Pancreas (tissue), 10 donors: ENCODE measurements around the gene TRAF2. TPM values are rescaled to one million over a fixed set of nuclear protein-coding genes. Genes with fewer than 3 reads are reported as not detected.
A peak's percentile ranks its signal among the peaks of the same experiment; 100 is the strongest.

Source experiments
- ATAC-seq, 4 donors: fragments of 200-7000 bp; cut with Tn5 transposase; one replicate each; pipeline versions ENCODE4 v1.8.0 to v1.9.1; 2020; ENCODE audit warnings: mild to moderate bottlenecking in 4 of 4, moderate library complexity in 4 of 4
- DNase-seq, 6 donors: peaks; one replicate each; pipeline ENCODE4 v3.0.0-alpha.2; 2020
- FAIRE-seq: peaks from 2 replicates; lab custom pipeline; 2012; peaks lifted over from hg19 to GRCh38; lab: Jason Lieb, UNC
- H3K27ac ChIP-seq, 4 donors: fragments of 200-600 bp; sonication (generic); 1 replicate in 3 of 4; 2 replicates in 1 of 4; pipeline versions ENCODE4 v1.5.0 to v1.8.0; 2020
- H3K27me3 ChIP-seq, 4 donors: fragments of 200-600 bp; one replicate each; pipeline ENCODE4 v1.8.0; 2021
- H3K36me3 ChIP-seq, 3 donors: fragments of 200-600 bp; sonication (generic) in 1 of 3; one replicate each; pipeline versions ENCODE4 v1.5.0 to v1.8.0; 2020 to 2021
- H3K4me1 ChIP-seq, 3 donors: fragments of 200-600 bp; one replicate each; pipeline ENCODE4 v1.8.0; 2021
- H3K4me3 ChIP-seq, 4 donors: fragments of 200-600 bp; sonication (generic) in 2 of 4; one replicate each; pipeline versions ENCODE4 v1.5.0 to v1.8.0; 2020 to 2021
- H3K9me3 ChIP-seq, 4 donors: fragments of 200-600 bp; one replicate each; pipeline ENCODE4 v1.8.0; 2021
- CTCF ChIP-seq, 4 donors: fragments of 200-600 bp; sonication (generic) in 3 of 4; IDR thresholded peaks; one replicate each; pipeline versions ENCODE4 v1.5.0 to v1.8.0; 2021; ENCODE audit warnings: antibody characterized with exemption in 4 of 4
- WGBS, 2 donors: extraction: QIAGEN DNeasy Blood & Tissue Kit; methylation state at CpG; one replicate each; pipeline ENCODE4 v1.1.7; 2013; 5-methylcytosine and 5-hydroxymethylcytosine counted together
- intact Hi-C, 3 donors: fragments of 100-400 bp; cut with DNase I; formaldehyde crosslinking; loops; one replicate each; pipeline versions ENCODE4 v1.11.1 to v1.14.2; 2022
- polyA plus RNA-seq, 2 donors: library from polyadenylated mRNA; stranded (reverse); fragments of 200-250 nt; gene quantifications; one replicate each; pipeline ENCODE4 v1.2.3, GENCODE V29; 2013
- total RNA-seq, 6 donors: library from RNA; stranded (reverse); fragmentation: NEBNext Ultra II Directional in 4 of 6; extraction: Animal tissue kit (Norgen Biotek cat#: 25700) in 4 of 6; gene quantifications; one replicate each; pipeline versions ENCODE4 v1.2.1 to v1.2.4, GENCODE V29; 2021 to 2023
- donor health status: healthy with polysubstance abuse.
- donor health status: DM: no; HTN: no; CAD: no; lungs with moderate emphysema.
- donor health status: DM: no; HTN: no; CAD: no.
- donor health status: control.
- donor health status: control.
- donor health status: Bipolar disorder and iron deficiency.
- donor health status: DM: yes; HTN: yes; CAD: no.
- donor health status: DM: no; HTN: no; CAD: no.
- donor health status: DM: no; HTN: no; CAD: no.
- donor health status: DM: yes; HTN: yes; CAD: no.

The TRAF2 gene
- total and polyA plus RNA-seq, 8 donors: 4.8 to 14.4 (median 8.2) TPM

- WGBS, 2 donors: 8 to 11% methylated on average over 15 of the region's 15 CpGs
- Histone ChIP-seq H3K27ac (peak overlapping the region; percentile 67 to 94 (median 82)), H3K9me3 (no peaks in the 10 kb centered on the region), H3K4me1 (peaks cover 16 to 36% (median 24%) of the 10 kb centered on the region in 3 donors), H3K36me3 (no peaks in the 10 kb centered on the region), H3K4me3 (peak overlapping the region in 1 of 4 donors; percentile 7), H3K27me3 (no peaks in the 10 kb centered on the region)
- TF ChIP-seq CTCF (IDR thresholded peaks at IDR 0.05): no peak
- intact Hi-C loops: no loop called here
- FAIRE-seq (no peak), DNase-seq (peak; percentile 80 to 93 (median 85)), ATAC-seq (peak; percentile 85 to 92 (median 89))
Observed at GRCh38 chr9:136902259-136902821, 16.0 kb downstream of the TRAF2 start.

DNA sequence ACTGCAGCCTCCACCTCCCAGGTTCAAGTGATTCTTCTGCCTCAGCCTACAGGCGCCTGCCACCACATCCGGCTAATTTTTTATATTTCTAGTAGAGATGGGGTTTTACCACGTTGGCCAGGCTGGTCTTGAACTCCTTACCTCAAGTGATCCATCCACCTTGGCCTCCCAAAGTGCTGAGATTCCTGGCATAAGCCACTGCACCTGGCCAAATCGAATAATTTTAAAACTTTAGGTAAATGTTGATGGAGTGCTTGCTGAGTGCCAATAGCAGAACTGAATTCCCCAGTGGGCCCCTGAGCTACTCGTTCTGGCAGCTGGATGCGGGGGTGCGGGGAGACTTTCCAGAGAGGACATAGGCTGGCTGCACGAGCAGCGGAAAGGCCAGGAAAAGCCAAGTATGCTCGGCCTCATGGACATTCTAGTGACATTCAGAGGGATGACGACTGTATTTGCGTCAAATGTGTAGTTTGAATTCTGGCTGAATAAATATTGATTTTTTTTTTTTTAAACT, 16.8 kb downstream of the TRAF2 start:
- TF ChIP-seq CTCF (IDR thresholded peaks at IDR 0.05): no peak
- intact Hi-C loops: no loop called here
- WGBS, 2 donors: 35 to 38% methylated on average over 12 of the region's 12 CpGs
- no peaks in the 10 kb centered on the region for H3K9me3 ChIP-seq
- FAIRE-seq (no peak), DNase-seq (peak; percentile 53 to 75 (median 68)), ATAC-seq (peak; percentile 49 to 80 (median 59))
- no peaks in the 10 kb centered on the region for H3K27me3 ChIP-seq
- peaks cover 0 to 3% (median 0%) of the 10 kb centered on the region in 3 donors for H3K36me3 ChIP-seq
- peaks cover 16 to 35% (median 24%) of the 10 kb centered on the region in 3 donors for H3K4me1 ChIP-seq
- H3K27ac ChIP-seq: peak overlapping the region; percentile 67 to 94 (median 82)
- peak overlapping the region in 1 of 4 donors; percentile 7 for H3K4me3 ChIP-seq

DNA sequence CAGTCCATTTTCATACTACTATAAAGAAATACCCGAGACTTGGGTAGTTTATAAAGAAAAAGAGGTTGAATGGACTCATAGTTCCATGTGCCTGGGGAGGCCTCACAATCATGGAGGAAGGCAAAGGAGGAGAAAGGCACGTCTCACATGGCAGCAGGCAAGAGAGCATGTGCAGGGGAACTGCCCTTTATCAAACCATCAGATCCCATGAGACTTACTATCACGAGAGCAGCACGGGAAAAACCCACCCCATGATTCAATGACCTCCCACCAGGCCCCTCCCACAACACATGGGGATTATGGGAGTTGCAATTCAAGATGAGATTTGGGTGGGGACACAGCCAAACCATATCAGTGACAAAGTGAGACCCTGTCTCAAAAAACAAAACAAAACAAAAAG, 19.9 kb downstream of the TRAF2 start:
- no peaks in the 10 kb centered on the region for H3K9me3 ChIP-seq
- no peak for TF ChIP-seq CTCF (IDR thresholded peaks at IDR 0.05)
- DNase-seq (no peak), FAIRE-seq (no peak), ATAC-seq (no peak)
- H3K27ac ChIP-seq: no peak overlapping the region
- peaks cover 16 to 26% (median 22%) of the 10 kb centered on the region in 3 donors for H3K4me1 ChIP-seq
- H3K4me3 ChIP-seq: no peak overlapping the region
- 78 to 79% methylated on average over 4 of the region's 4 CpGs for WGBS, 2 donors
- H3K27me3 ChIP-seq: no peaks in the 10 kb centered on the region
- intact Hi-C loops: no loop called here
- peaks cover 0 to 9% (median 0%) of the 10 kb centered on the region in 3 donors for H3K36me3 ChIP-seq

DNA sequence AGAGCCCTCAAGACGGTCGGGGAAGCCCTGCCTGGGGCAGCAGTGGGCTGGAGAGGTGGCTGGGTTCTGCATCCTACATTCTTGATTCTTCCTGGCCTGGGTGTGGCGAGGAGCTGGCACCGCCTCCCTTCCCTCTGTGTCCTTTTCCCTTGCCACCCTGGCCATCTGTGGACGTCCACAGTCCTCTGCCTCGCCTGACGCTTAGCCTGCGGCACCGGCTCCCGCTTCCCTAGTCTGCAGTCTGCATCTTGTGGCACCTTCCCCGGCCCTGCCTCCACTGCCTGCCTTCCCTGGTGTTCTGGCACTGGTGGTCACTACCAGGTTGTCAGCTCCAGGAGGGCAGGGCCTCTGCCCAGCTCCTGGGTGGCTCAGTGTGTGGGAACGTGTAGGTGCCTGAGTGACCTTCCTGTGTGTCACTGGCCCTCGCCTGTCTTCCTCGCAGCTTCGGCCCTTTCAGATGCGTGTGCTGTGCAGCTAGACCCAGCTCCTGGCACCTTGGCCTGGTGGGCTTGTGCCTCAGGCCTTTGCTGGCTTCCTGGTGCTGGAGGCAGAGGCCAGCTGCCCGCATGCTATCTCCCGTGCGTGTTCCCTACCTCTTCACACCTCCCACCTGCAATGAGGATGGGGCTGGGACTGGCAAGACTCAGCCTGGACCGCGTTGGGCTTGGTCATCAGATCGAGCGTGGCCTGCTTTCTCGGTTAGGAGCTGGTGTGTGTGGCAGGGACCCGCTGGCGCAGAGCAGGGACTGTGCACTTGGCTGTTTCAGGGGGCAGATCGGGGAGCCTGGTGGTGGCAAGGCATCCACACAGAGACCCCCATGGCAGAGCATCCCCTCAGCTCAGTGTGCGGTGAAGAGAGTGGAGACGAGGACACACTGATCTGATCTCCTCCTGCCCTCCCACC, 20.9 kb downstream of the TRAF2 start:
- TF ChIP-seq CTCF (IDR thresholded peaks at IDR 0.05): no peak
- no peak for FAIRE-seq

More for the DNA sequence above, 20.9 kb downstream of the TRAF2 start:
- Histone ChIP-seq H3K4me1 (peaks cover 10 to 16% (median 12%) of the 10 kb centered on the region in 3 donors), H3K27me3 (no peaks in the 10 kb centered on the region), H3K27ac (no peak overlapping the region), H3K4me3 (no peak overlapping the region), H3K36me3 (peaks cover 0 to 9% (median 0%) of the 10 kb centered on the region in 3 donors), H3K9me3 (no peaks in the 10 kb centered on the region)
- ATAC-seq: no peak
- WGBS, 2 donors: 96% methylated on average over 29 of the region's 29 CpGs
- intact Hi-C loops: no loop called here
- DNase-seq: peak in 1 of 6 donors; percentile 73
